H1 (cell line): ENCODE data around the gene CLBA1. TPM values are rescaled to one million over a fixed set of nuclear protein-coding genes. Genes with fewer than 3 reads are reported as not detected.

ENCODE experiments used
- CTCF ChIA-PET: fragments of 300-600 bp; sonication (Branson Sonifier 250); formaldehyde crosslinking; loops from one replicate; lab custom pipeline; 2021; ENCODE audit not compliant: partially characterized antibody; lab: Charles Lee
- POLR2A ChIA-PET: fragments of 300-600 bp; sonication (Branson Sonifier 250); formaldehyde crosslinking; loops from one replicate; lab custom pipeline; 2021; ENCODE audit warnings: inconsistent platforms; ENCODE audit not compliant: partially characterized antibody; lab: Charles Lee
- DNase-seq, 2 experiments: peaks; one replicate each; pipeline versions ENCODE4 v3.0.0 to v3.0.0-alpha.2; 2010 to 2022; ENCODE audit warnings: low spot score in 2 of 2, low read depth in 1 of 2, mixed read lengths in 1 of 2
- FAIRE-seq: peaks from 2 replicates; lab custom pipeline; 2011; peaks lifted over from hg19 to GRCh38; lab: Jason Lieb, UNC
- H2AFZ ChIP-seq: 2 replicates; pipeline ENCODE4 v1.8.1; 2012; ENCODE audit warnings: low read length, inconsistent platforms
- H2AK5ac ChIP-seq: 2 replicates; pipeline ENCODE4 v1.6.1; 2013; ENCODE audit warnings: low read depth, low read length
- H2BK120ac ChIP-seq: replicated peaks from 2 replicates; pipeline ENCODE3; 2013; ENCODE audit warnings: low read depth, low read length, inconsistent platforms
- H2BK12ac ChIP-seq: 2 replicates; pipeline ENCODE4 v1.6.1; 2013; ENCODE audit warnings: low read depth, low read length
- H2BK15ac ChIP-seq: 2 replicates; pipeline ENCODE4 v1.6.1; 2013; ENCODE audit warnings: low read length
- H2BK20ac ChIP-seq: 2 replicates; pipeline ENCODE4 v1.6.1; 2013; ENCODE audit warnings: low read length
- H2BK5ac ChIP-seq: 2 replicates; pipeline ENCODE4 v1.6.1; 2013; ENCODE audit warnings: low read depth, low read length
- H3K14ac ChIP-seq: 2 replicates; pipeline ENCODE4 v1.6.1; 2013; ENCODE audit warnings: inconsistent platforms; ENCODE audit not compliant: insufficient read length
- H3K18ac ChIP-seq: 2 replicates; pipeline ENCODE4 v1.6.1; 2013; ENCODE audit warnings: low read length; ENCODE audit errors: extremely low read depth
- H3K23ac ChIP-seq: 2 replicates; pipeline ENCODE4 v1.6.1; 2013; ENCODE audit warnings: inconsistent platforms; ENCODE audit not compliant: insufficient read length
- H3K23me2 ChIP-seq: 2 replicates; pipeline ENCODE4 v1.6.1; 2013; ENCODE audit warnings: low read depth, low read length
- H3K27ac ChIP-seq: 2 replicates; pipeline ENCODE4 v1.6.1; 2011; ENCODE audit warnings: low read depth, low read length, inconsistent platforms
- H3K27me3 ChIP-seq, 4 experiments: replicated peaks in 1 of 4; 1 replicate in 1 of 4; 2 replicates in 3 of 4; pipeline versions ENCODE4 v1.6.1 to v1.8.1; 2011 to 2013; ENCODE audit warnings: low read length in 3 of 4, mild to moderate bottlenecking in 3 of 4, inconsistent platforms in 2 of 4, mixed read lengths in 2 of 4, moderate library complexity in 1 of 4; ENCODE audit not compliant: control insufficient read depth in 3 of 4, insufficient read depth in 3 of 4; ENCODE audit errors: extremely low read depth in 1 of 4
- H3K36me3 ChIP-seq, 4 experiments: 2 replicates each; pipeline versions ENCODE4 v1.6.1 to v1.8.1; 2011 to 2013; ENCODE audit warnings: mild to moderate bottlenecking in 4 of 4, low read length in 3 of 4, moderate library complexity in 2 of 4, control low read depth in 1 of 4, inconsistent platforms in 1 of 4; ENCODE audit not compliant: insufficient read depth in 4 of 4, control insufficient read depth in 2 of 4
- H3K4ac ChIP-seq: replicated peaks from 2 replicates; pipeline ENCODE3; 2013; ENCODE audit warnings: low read length, low read depth, mixed read lengths, inconsistent platforms; ENCODE audit not compliant: insufficient read length
- H3K4me1 ChIP-seq, 4 experiments: replicated peaks in 1 of 4; 1 replicate in 1 of 4; 2 replicates in 3 of 4; pipeline versions ENCODE4 v1.6.1 to v1.8.1; 2011 to 2013; ENCODE audit warnings: low read length in 3 of 4, inconsistent platforms in 2 of 4, mixed read lengths in 1 of 4; ENCODE audit not compliant: insufficient read depth in 4 of 4, control insufficient read depth in 3 of 4
- H3K4me2 ChIP-seq, 2 experiments: 2 replicates each; pipeline versions ENCODE4 v1.6.1 to v1.8.1; 2011 to 2013; ENCODE audit warnings: low read depth in 2 of 2, low read length in 2 of 2, control low read depth in 1 of 2, inconsistent platforms in 1 of 2, mild to moderate bottlenecking in 1 of 2; ENCODE audit not compliant: insufficient read depth in 1 of 2
- H3K4me3 ChIP-seq, 4 experiments: fragments of 200-600, 300-600 bp in 1 of 4; sonication (generic), shearing (Covaris generic), sonication (Bioruptor Twin) in 1 of 4; 2 replicates each; pipeline versions ENCODE4 v1.5.1 to v1.8.1; 2011 to 2016; ENCODE audit warnings: low read length in 4 of 4, low read depth in 3 of 4, control low read depth in 2 of 4, inconsistent platforms in 2 of 4, mild to moderate bottlenecking in 2 of 4, mixed read lengths in 1 of 4, moderate library complexity in 1 of 4; ENCODE audit not compliant: insufficient read depth in 2 of 4; ENCODE audit errors: extremely low read depth in 1 of 4
- H3K56ac ChIP-seq: replicated peaks from 2 replicates; pipeline ENCODE3; 2013; ENCODE audit warnings: low read depth, mild to moderate bottlenecking, mixed read lengths, low read length, inconsistent platforms; ENCODE audit not compliant: insufficient read length
- H3K79me1 ChIP-seq: 2 replicates; pipeline ENCODE4 v1.6.1; 2013; ENCODE audit warnings: low read depth, low read length, control low read depth
- H3K79me2 ChIP-seq, 2 experiments: 2 replicates each; pipeline versions ENCODE4 v1.6.1 to v1.8.1; 2012 to 2013; ENCODE audit warnings: low read length in 2 of 2, mild to moderate bottlenecking in 2 of 2, inconsistent platforms in 1 of 2; ENCODE audit not compliant: insufficient read depth in 2 of 2, control insufficient read depth in 1 of 2
- H3K9ac ChIP-seq, 4 experiments: replicated peaks in 1 of 4; 1 replicate in 1 of 4; 2 replicates in 3 of 4; pipeline versions ENCODE4 v1.6.1 to v1.8.1; 2011 to 2013; ENCODE audit warnings: low read depth in 3 of 4, low read length in 3 of 4, control low read depth in 2 of 4, mild to moderate bottlenecking in 2 of 4, moderate library complexity in 2 of 4, inconsistent platforms in 1 of 4; ENCODE audit errors: extremely low read depth in 1 of 4
- H3K9me3 ChIP-seq, 2 experiments: 2 replicates each; pipeline versions ENCODE4 v1.6.1 to v1.8.1; 2012 to 2013; ENCODE audit warnings: mild to moderate bottlenecking in 2 of 2, moderate library complexity in 2 of 2, control low read depth in 1 of 2, inconsistent platforms in 1 of 2, low read depth in 1 of 2, low read length in 1 of 2, mixed read lengths in 1 of 2; ENCODE audit not compliant: insufficient read depth in 2 of 2
- H4K20me1 ChIP-seq, 2 experiments: replicated peaks in 1 of 2; 2 replicates each; pipeline versions ENCODE3 to v1.8.1; 2011 to 2013; ENCODE audit warnings: inconsistent platforms in 2 of 2, low read length in 2 of 2, mild to moderate bottlenecking in 1 of 2; ENCODE audit not compliant: insufficient read depth in 2 of 2, control insufficient read depth in 1 of 2
- H4K5ac ChIP-seq: 2 replicates; pipeline ENCODE4 v1.6.1; 2013; ENCODE audit warnings: low read length, low read depth, mixed read lengths, inconsistent platforms; ENCODE audit not compliant: insufficient read length
- H4K8ac ChIP-seq: 2 replicates; pipeline ENCODE4 v1.8.0; 2013; ENCODE audit warnings: mild to moderate bottlenecking, moderate library complexity, low read length, inconsistent platforms; ENCODE audit not compliant: insufficient read depth; ENCODE audit errors: extremely low read depth
- H4K91ac ChIP-seq: replicated peaks from 2 replicates; pipeline ENCODE3; 2013; ENCODE audit warnings: low read length, mixed read lengths, inconsistent platforms; ENCODE audit not compliant: insufficient read length
- E2F6 ChIP-seq: IDR thresholded peaks from 2 replicates; pipeline ENCODE4 v1.6.1; 2012; ENCODE audit warnings: inconsistent platforms
- GTF2F1 ChIP-seq: IDR thresholded peaks from 2 replicates; pipeline ENCODE4 v1.6.1; 2012; ENCODE audit warnings: low read depth, low read length, improper control_type of control experiment, borderline replicate concordance
- HDAC6 ChIP-seq: IDR thresholded peaks from one replicate; pipeline ENCODE4 v1.7.1; 2012; ENCODE audit warnings: low read depth, mild to moderate bottlenecking, inconsistent platforms, low read length, moderate library complexity
- JUND ChIP-seq: IDR thresholded peaks from 2 replicates; pipeline ENCODE4 v1.6.1; 2011; ENCODE audit warnings: mild to moderate bottlenecking, improper control_type of control experiment, low read length
- KDM5A ChIP-seq: fragments of 200-600 bp; IDR thresholded peaks from 2 replicates; pipeline ENCODE4 v1.7.1; 2012; ENCODE audit warnings: mild to moderate bottlenecking, low read length, inconsistent platforms, mixed read lengths
- POLR2AphosphoS5 ChIP-seq: IDR thresholded peaks from 2 replicates; pipeline ENCODE4 v1.6.1; 2011; ENCODE audit warnings: low read depth, low read length
- RAD21 ChIP-seq, 2 experiments: IDR thresholded peaks in 1 of 2; conservative IDR thresholded peaks in 1 of 2; 2 replicates each; pipeline ENCODE4 v1.6.1; 2011; ENCODE audit warnings: low read depth in 2 of 2, low read length in 2 of 2, improper control_type of control experiment in 1 of 2, inconsistent platforms in 1 of 2, mild to moderate bottlenecking in 1 of 2, moderate library complexity in 1 of 2
- RXRA ChIP-seq: IDR thresholded peaks from 2 replicates; pipeline ENCODE4 v1.6.1; 2011; ENCODE audit warnings: low read depth, mild to moderate bottlenecking, low read length, moderate library complexity; ENCODE audit not compliant: insufficient read depth
- SIN3A ChIP-seq, 2 experiments: IDR thresholded peaks in 1 of 2; conservative IDR thresholded peaks in 1 of 2; 2 replicates each; pipeline ENCODE4 v1.6.1; 2011 to 2012; ENCODE audit warnings: low read length in 2 of 2, improper control_type of control experiment in 1 of 2, low read depth in 1 of 2, mild to moderate bottlenecking in 1 of 2
- SUZ12 ChIP-seq: fragments of 200-600 bp; sonication (generic); IDR thresholded peaks from 2 replicates; pipeline ENCODE4 v1.6.1; 2012; ENCODE audit warnings: mild to moderate bottlenecking, inconsistent platforms, low read length, moderate library complexity, mixed read lengths
- WGBS, 2 experiments: shearing (Covaris generic) in 1 of 2; methylation state at CpG; one replicate each; pipeline versions ENCODE4 v1.1.6 to v1.1.7; 2013 to 2015; ENCODE audit warnings: low lambda C conversion rate in 2 of 2, mixed read lengths in 2 of 2, inconsistent platforms in 1 of 2, low coverage in 1 of 2, missing lambda C conversion rate in 1 of 2; ENCODE audit not compliant: insufficient replicate concordance in 2 of 2, insufficient coverage in 1 of 2, insufficient read length in 1 of 2; ENCODE audit errors: extremely low coverage in 1 of 2, missing lambda C conversion rate in 1 of 2; 5-methylcytosine and 5-hydroxymethylcytosine counted together
- polyA plus RNA-seq, 7 experiments: library from polyadenylated mRNA; depleted of rRNA in 3 of 7; stranded (reverse) in 5 of 7; unstranded in 2 of 7; fragments of >200 nt in 5 of 7; fragments of 200-250 nt in 2 of 7; gene quantifications; 1 replicate in 5 of 7; 2 replicates in 1 of 7; 4 replicates in 1 of 7; pipeline versions ENCODE4 v1.2.1 to v1.2.3, GENCODE V29; 2011 to 2013; ENCODE audit warnings: missing spikeins in 2 of 7, mixed read lengths in 2 of 7
- total RNA-seq: library from RNA; stranded (reverse); fragmentation: NEBNext Ultra II Directional; extraction: Animal tissue kit (Norgen Biotek cat#: 25700); gene quantifications from 2 replicates; pipeline ENCODE4 v1.2.1, GENCODE V29; 2021

Gene CLBA1
- total and polyA plus RNA-seq, 2 of the 8 experiments (the other 6 are each of a cell fraction or from before 2014, with no cell fraction given), result 1.6 to 2.4 TPM

- H3K9ac ChIP-seq, result no peak overlapping the region
- H3K27ac ChIP-seq, result no peak overlapping the region
- ChIA-PET POLR2A (interaction anchor here (1.3 kb wide), 1 partner anchor 12 kb away, joined by 4 read pairs; no protein-coding TSS in a partner anchor), CTCF (interaction anchor here (0.7 to 1.7 kb wide), 7 partner anchors 16 to 94 kb away, joined by 3 to 12 read pairs (median 3); no protein-coding TSS in a partner anchor)
- no peak overlapping the region for H2BK20ac ChIP-seq
- H3K4me1 ChIP-seq, result peaks cover 0 to 13% (median 7%) of the 10 kb centered on the region in 4 experiments; a peak in 5 of 7 replicates
- no peak overlapping the region for H3K56ac ChIP-seq
- H3K23ac ChIP-seq, result no peak overlapping the region
- no peaks in the 10 kb centered on the region; a peak in 1 of 8 replicates for H3K36me3 ChIP-seq
- no peaks in the 10 kb centered on the region for H3K79me1 ChIP-seq
- H3K4me3 ChIP-seq, result no peak overlapping the region
- H3K9me3 ChIP-seq, result peaks cover 0 to 3% of the 10 kb centered on the region in 2 experiments; a peak in 1 of 4 replicates
- H2BK12ac ChIP-seq, result no peak overlapping the region
- peaks cover 18 to 38% (median 31%) of the 10 kb centered on the region in 4 experiments for H3K27me3 ChIP-seq
- H4K20me1 ChIP-seq, result peaks cover 4 to 11% of the 10 kb centered on the region in 2 experiments
- H2AK5ac ChIP-seq, result no peak overlapping the region
- H3K4me2 ChIP-seq, result no peak overlapping the region
- H4K5ac ChIP-seq, result no peak overlapping the region
- no peak overlapping the region for H2AFZ ChIP-seq
- H3K18ac ChIP-seq, result no peak overlapping the region
- no peak overlapping the region for H2BK5ac ChIP-seq
- peaks cover 12% of the 10 kb centered on the region; the same call in 1 of the 2 replicates for H3K23me2 ChIP-seq
- H2BK120ac ChIP-seq, result no peak overlapping the region
- H3K79me2 ChIP-seq, result no peaks in the 10 kb centered on the region
- WGBS, 2 experiments, result 94% methylated on average over 17 of the region's 22 CpGs; no CpG with 5 or more reads in 1 of the 2 experiments
- FAIRE-seq (no peak), DNase-seq (no peak)
- no peak overlapping the region for H3K14ac ChIP-seq
- no peak overlapping the region for H4K91ac ChIP-seq
- no peak overlapping the region for H4K8ac ChIP-seq
- no peak overlapping the region for H2BK15ac ChIP-seq
- no peak overlapping the region for H3K4ac ChIP-seq
- no peak for TF ChIP-seq POLR2AphosphoS5
- TF ChIP-seq SUZ12, result no peak
- no peak for TF ChIP-seq E2F6
- TF ChIP-seq JUND, result no peak
- TF ChIP-seq GTF2F1, result no peak
- TF ChIP-seq SIN3A (conservative IDR thresholded peaks at IDR 0.05 in 1 of 2, IDR thresholded peaks at IDR 0.05 in 1 of 2; ENCODE audit: low read depth in 1 of 2, low read length in 2 of 2), result no peak
- TF ChIP-seq RXRA, result no peak
- TF ChIP-seq KDM5A, result no peak
- no peak for TF ChIP-seq HDAC6
- no peak for TF ChIP-seq RAD21 (IDR thresholded peaks at IDR 0.05 in 1 of 2, conservative IDR thresholded peaks at IDR 0.05 in 1 of 2; ENCODE audit: low read depth in 2 of 2, low read length in 2 of 2)
Measured at GRCh38 chr14:104980611-104981531, 4.7 kb upstream of the CLBA1 start.
